Vagina (tissue), 2 donors: ENCODE measurements around the gene FAM222A. TPM values are rescaled to one million over a fixed set of nuclear protein-coding genes. Genes with fewer than 3 reads are reported as not detected.

Experiments used
- DNase-seq, 2 donors: peaks; one replicate each; pipeline ENCODE4 v3.0.0-alpha.2; 2017; ENCODE audit errors: extremely low spot score in 2 of 2
- H3K27ac ChIP-seq: fragments of 200-600 bp; sonication (generic); one replicate; pipeline ENCODE4 v1.5.1; 2019
- H3K27me3 ChIP-seq: fragments of 200-600 bp; sonication (generic); one replicate; pipeline ENCODE4 v1.5.1; 2019
- H3K36me3 ChIP-seq, 2 donors: fragments of 200-600 bp; sonication (generic); one replicate each; pipeline ENCODE4 v1.5.1; 2017 to 2019
- H3K4me1 ChIP-seq: fragments of 200-600 bp; sonication (generic); one replicate; pipeline ENCODE4 v1.5.1; 2019
- H3K4me3 ChIP-seq, 2 donors: fragments of 200-600 bp; sonication (generic); 1 replicate in 1 of 2; 2 replicates in 1 of 2; pipeline ENCODE4 v1.5.1; 2016 to 2019
- H3K9me3 ChIP-seq: fragments of 200-600 bp; sonication (generic); one replicate; pipeline ENCODE4 v1.5.1; 2019
- POLR2A ChIP-seq, 2 donors: fragments of 450-650 bp; IDR thresholded peaks; one replicate each; pipeline ENCODE4 v1.6.1; 2017; ENCODE audit warnings: antibody characterized with exemption in 2 of 2, mild to moderate bottlenecking in 2 of 2, moderate library complexity in 2 of 2
- POLR2AphosphoS5 ChIP-seq, 2 donors: sonication (generic); formaldehyde crosslinking; IDR thresholded peaks; one replicate each; pipeline ENCODE4 v1.9.0; 2017; ENCODE audit warnings: antibody characterized with exemption in 2 of 2, mild to moderate bottlenecking in 2 of 2, low read depth in 1 of 2; ENCODE audit not compliant: insufficient read depth in 1 of 2
- intact Hi-C: fragments of 100-400 bp; cut with DNase I; formaldehyde crosslinking; loops from one replicate; pipeline ENCODE4 v1.15.1; 2023
- total RNA-seq: library from RNA; depleted of rRNA; stranded (reverse); fragments of >200 nt; gene quantifications from one replicate; pipeline ENCODE4 v1.2.3, GENCODE V29; 2016
- TF ChIP-seq, protein P1 (sequence below), 3 experiments: fragments of 450-650 bp in 2 of 3; fragments of 200-600 bp in 1 of 3; sonication (generic) in 1 of 3; IDR thresholded peaks; one replicate each; pipeline ENCODE4 v1.5.1; 2017 to 2019; ENCODE audit warnings: antibody characterized with exemption in 3 of 3, mild to moderate bottlenecking in 2 of 3, moderate library complexity in 2 of 3

FAM222A gene
- total RNA-seq, 1 donor from 2014 or later, result 1.5 TPM

DNA sequence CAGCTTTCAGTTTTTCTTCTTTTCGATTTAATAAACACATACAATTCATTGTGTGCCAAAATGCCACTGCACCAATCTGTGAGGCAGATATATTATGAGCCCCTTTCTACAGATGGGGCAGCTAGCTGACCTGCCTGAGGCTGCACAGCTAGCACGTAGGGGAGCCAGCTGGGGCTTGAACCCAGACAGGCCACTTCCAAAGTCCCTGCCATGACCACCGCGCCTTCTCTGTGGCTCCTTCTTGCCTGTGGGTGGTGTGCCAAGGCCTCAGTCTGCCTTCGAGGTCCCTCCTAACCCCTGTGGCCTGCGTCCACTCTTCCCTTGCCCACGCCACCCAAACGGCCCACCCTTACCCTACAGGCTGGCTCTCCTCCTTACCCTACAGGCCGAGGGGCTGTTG is 16.2 kb downstream of the FAM222A start:
- no peaks in the 10 kb centered on the region for H3K27me3 ChIP-seq
- H3K36me3 ChIP-seq, result no peaks in the 10 kb centered on the region
- H3K4me3 ChIP-seq, result no peak overlapping the region
- no peaks in the 10 kb centered on the region for H3K4me1 ChIP-seq
- no peak overlapping the region for H3K27ac ChIP-seq
- TF ChIP-seq POLR2A (IDR thresholded peaks at IDR 0.05) (no peak), POLR2AphosphoS5 (IDR thresholded peaks at IDR 0.05; ENCODE audit: insufficient read depth in 1 of 2, low read depth in 1 of 2) (no peak)
- TF ChIP-seq, protein P1, sequence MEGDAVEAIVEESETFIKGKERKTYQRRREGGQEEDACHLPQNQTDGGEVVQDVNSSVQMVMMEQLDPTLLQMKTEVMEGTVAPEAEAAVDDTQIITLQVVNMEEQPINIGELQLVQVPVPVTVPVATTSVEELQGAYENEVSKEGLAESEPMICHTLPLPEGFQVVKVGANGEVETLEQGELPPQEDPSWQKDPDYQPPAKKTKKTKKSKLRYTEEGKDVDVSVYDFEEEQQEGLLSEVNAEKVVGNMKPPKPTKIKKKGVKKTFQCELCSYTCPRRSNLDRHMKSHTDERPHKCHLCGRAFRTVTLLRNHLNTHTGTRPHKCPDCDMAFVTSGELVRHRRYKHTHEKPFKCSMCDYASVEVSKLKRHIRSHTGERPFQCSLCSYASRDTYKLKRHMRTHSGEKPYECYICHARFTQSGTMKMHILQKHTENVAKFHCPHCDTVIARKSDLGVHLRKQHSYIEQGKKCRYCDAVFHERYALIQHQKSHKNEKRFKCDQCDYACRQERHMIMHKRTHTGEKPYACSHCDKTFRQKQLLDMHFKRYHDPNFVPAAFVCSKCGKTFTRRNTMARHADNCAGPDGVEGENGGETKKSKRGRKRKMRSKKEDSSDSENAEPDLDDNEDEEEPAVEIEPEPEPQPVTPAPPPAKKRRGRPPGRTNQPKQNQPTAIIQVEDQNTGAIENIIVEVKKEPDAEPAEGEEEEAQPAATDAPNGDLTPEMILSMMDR (IDR thresholded peaks at IDR 0.05), result no peak
- no peak for DNase-seq
- intact Hi-C loops, result no loop called here
- H3K9me3 ChIP-seq, result no peaks in the 10 kb centered on the region

DNA sequence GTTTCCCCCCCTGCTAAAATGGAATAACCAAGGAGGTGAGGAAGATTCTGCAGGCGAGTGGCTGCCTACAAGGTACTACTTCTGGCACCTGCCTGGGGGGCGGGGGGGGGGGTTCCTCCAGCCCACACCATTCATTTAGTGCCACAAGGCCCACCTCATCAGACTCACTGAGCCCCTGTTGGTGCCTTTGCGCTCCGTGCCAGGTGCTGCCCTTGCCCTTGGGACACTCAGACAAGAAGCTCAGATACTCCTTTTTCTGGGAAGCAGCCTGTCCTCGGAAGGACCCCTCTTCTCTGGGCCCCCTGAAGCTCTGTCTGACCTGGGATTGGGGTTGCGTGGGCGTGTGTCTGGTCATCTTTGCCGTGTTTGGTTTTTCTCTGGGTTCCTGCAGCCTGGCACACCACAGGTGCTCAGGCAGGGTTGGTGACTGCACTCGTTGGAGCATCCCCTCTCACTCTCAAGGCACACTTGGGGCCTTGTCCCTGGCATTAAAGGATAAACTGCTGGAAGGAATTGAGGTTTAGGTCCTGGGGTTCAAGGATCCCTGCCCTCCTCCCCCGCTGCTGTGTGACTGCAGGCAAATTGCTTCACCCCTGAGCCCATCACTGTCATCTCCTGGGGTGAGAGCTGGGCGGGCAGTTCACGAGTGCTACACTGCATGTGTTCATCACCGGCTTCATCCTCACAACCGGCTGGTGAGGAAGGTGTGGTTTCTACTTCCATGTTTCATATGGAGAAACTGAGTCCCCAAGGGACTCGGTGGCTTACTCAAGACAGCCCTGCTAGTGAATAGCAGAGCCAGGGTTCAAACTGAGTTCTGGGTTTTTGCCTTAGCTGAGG is 16.9 kb downstream of the FAM222A start:
- no peak for DNase-seq
- Histone ChIP-seq H3K36me3 (no peaks in the 10 kb centered on the region), H3K27me3 (no peaks in the 10 kb centered on the region), H3K4me1 (no peaks in the 10 kb centered on the region), H3K9me3 (no peaks in the 10 kb centered on the region), H3K27ac (no peak overlapping the region), H3K4me3 (no peak overlapping the region)
- TF ChIP-seq POLR2AphosphoS5 (IDR thresholded peaks at IDR 0.05; ENCODE audit: insufficient read depth in 1 of 2, low read depth in 1 of 2) (no peak), POLR2A (IDR thresholded peaks at IDR 0.05) (no peak)
- TF ChIP-seq, protein P1 (IDR thresholded peaks at IDR 0.05), result no peak
- intact Hi-C loops, result no loop called here

DNA sequence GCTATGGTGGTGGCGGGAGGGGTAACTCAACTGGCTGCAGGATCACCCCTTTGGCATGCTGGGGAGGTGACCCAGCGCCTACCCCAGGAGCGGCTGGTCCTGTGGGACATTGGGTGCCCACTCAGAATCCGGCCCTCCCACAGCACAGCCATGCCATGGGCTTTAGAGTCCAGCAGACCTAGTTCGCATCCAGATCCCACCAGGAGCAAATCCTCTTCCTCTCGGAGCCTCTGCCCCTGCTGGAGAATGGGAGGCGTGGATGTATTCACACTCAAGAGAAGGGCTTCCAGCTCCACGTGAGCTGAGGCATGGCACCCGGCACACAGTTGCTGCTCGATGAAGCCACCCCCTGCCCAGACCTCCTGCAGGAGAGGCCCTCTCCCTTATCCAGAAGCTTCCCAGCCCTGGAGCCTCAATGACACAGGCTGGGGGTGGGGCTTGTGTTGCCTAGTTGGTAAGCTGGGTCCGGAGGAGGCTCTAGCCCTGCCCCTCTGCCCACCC is 17.7 kb downstream of the FAM222A start:
- Histone ChIP-seq H3K27me3 (no peaks in the 10 kb centered on the region), H3K36me3 (no peaks in the 10 kb centered on the region), H3K9me3 (no peaks in the 10 kb centered on the region), H3K27ac (no peak overlapping the region), H3K4me3 (no peak overlapping the region), H3K4me1 (no peaks in the 10 kb centered on the region)
- TF ChIP-seq, protein P1 (IDR thresholded peaks at IDR 0.05), result no peak
- no peak for TF ChIP-seq POLR2A (IDR thresholded peaks at IDR 0.05)
- no peak for TF ChIP-seq POLR2AphosphoS5 (IDR thresholded peaks at IDR 0.05; ENCODE audit: insufficient read depth in 1 of 2, low read depth in 1 of 2)
- intact Hi-C loops, result no loop called here
- DNase-seq, result no peak

DNA sequence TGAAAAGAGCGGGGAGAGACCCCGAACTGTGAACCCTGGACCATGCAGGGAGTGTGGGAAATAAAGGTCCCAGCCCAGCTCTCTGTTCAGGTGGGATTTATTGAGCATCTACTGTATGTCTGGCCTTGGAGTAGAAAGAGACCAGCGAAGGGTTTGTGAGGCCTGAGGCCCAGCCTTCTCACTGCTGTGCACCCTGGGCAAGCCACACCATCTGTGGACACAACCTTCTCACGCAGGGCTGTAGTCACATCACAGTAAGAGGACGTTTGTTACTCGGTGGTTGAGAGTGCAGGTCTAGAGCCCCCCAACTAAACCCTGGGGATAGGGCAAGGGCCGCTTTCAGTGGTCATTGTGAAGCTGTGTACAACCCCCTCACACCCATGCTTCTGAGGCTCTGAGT is 18.2 kb downstream of the FAM222A start:
- H3K4me1 ChIP-seq, result no peaks in the 10 kb centered on the region
- H3K27me3 ChIP-seq, result no peaks in the 10 kb centered on the region
- intact Hi-C loops, result no loop called here
- DNase-seq, result no peak
- no peak overlapping the region for H3K27ac ChIP-seq
- no peak overlapping the region for H3K4me3 ChIP-seq
- no peaks in the 10 kb centered on the region for H3K9me3 ChIP-seq
- H3K36me3 ChIP-seq, result no peaks in the 10 kb centered on the region
- TF ChIP-seq, protein P1 (IDR thresholded peaks at IDR 0.05), result no peak
- TF ChIP-seq POLR2A (IDR thresholded peaks at IDR 0.05), result no peak
- TF ChIP-seq POLR2AphosphoS5 (IDR thresholded peaks at IDR 0.05; ENCODE audit: insufficient read depth in 1 of 2, low read depth in 1 of 2), result no peak
